Measurements from ENCODE around the gene DRC1. TPM values are rescaled to one million over a fixed set of nuclear protein-coding genes. Genes with fewer than 3 reads are reported as not detected.

DRC1 gene
- total RNA-seq, 1 experiment from 2014 or later: not detected

GRCh38 chr2:26410764-26411243 is 9.1 kb downstream of the DRC1 start:
- H3K4me1 ChIP-seq (ENCODE audit: insufficient read depth, low read length, poor library complexity, severe bottlenecking): no peaks in the 10 kb centered on the region
- no peak for DNase-seq (ENCODE audit: low spot score)
- CTCF ChIA-PET: no interaction called here
- TF ChIP-seq EZH2 (IDR thresholded peaks at IDR 0.05; ENCODE audit: borderline replicate concordance, low read depth, low read length, poor library complexity, severe bottlenecking) (no peak), CTCF (conservative IDR thresholded peaks at IDR 0.05; ENCODE audit: low read depth, low read length) (no peak)
- H3K36me3 ChIP-seq (ENCODE audit: insufficient read depth, low read length, poor library complexity, severe bottlenecking): no peaks in the 10 kb centered on the region
- intact Hi-C loops (cut with micrococcal nuclease; ENCODE audit: unreplicated experiment): no loop called here
- no peak overlapping the region for H3K27ac ChIP-seq (ENCODE audit: low read depth, low read length, poor library complexity, severe bottlenecking)
- POLR2A ChIA-PET (ENCODE audit: low non-redundant PET): no interaction called here
- no TSS peak for BruUV-seq (replicated peaks)
- H3K27me3 ChIP-seq (replicated peaks; ENCODE audit: insufficient read depth, low read depth, low read length, poor library complexity): no peaks in the 10 kb centered on the region
- no peak overlapping the region for H3K4me3 ChIP-seq (ENCODE audit: low read depth, low read length, poor library complexity, severe bottlenecking)
- no peaks in the 10 kb centered on the region for H3K9me3 ChIP-seq (ENCODE audit: low read depth, low read length, poor library complexity, severe bottlenecking)

- no peak overlapping the region for H3K4me3 ChIP-seq (ENCODE audit: low read depth, low read length, poor library complexity, severe bottlenecking)
- no peak for DNase-seq (ENCODE audit: low spot score)
- H3K9me3 ChIP-seq (ENCODE audit: low read depth, low read length, poor library complexity, severe bottlenecking): no peaks in the 10 kb centered on the region
- H3K27ac ChIP-seq (ENCODE audit: low read depth, low read length, poor library complexity, severe bottlenecking): no peak overlapping the region
- H3K36me3 ChIP-seq (ENCODE audit: insufficient read depth, low read length, poor library complexity, severe bottlenecking): no peaks in the 10 kb centered on the region
- no peaks in the 10 kb centered on the region for H3K4me1 ChIP-seq (ENCODE audit: insufficient read depth, low read length, poor library complexity, severe bottlenecking)
- intact Hi-C loops (cut with micrococcal nuclease; ENCODE audit: unreplicated experiment): no loop called here
- CTCF ChIA-PET: no interaction called here
- no peaks in the 10 kb centered on the region for H3K27me3 ChIP-seq (replicated peaks; ENCODE audit: insufficient read depth, low read depth, low read length, poor library complexity)
- no TSS peak for BruUV-seq (replicated peaks)
- no peak for TF ChIP-seq EZH2 (IDR thresholded peaks at IDR 0.05; ENCODE audit: borderline replicate concordance, low read depth, low read length, poor library complexity, severe bottlenecking)
- TF ChIP-seq CTCF (conservative IDR thresholded peaks at IDR 0.05; ENCODE audit: low read depth, low read length): no peak
- POLR2A ChIA-PET (ENCODE audit: low non-redundant PET): no interaction called here
These were observed 9.7 kb downstream of the DRC1 start for GRCh38 chr2:26411419-26411818.

- no TSS peak for BruUV-seq (replicated peaks)
- DNase-seq (ENCODE audit: low spot score): no peak
- TF ChIP-seq CTCF (conservative IDR thresholded peaks at IDR 0.05; ENCODE audit: low read depth, low read length) (no peak), EZH2 (IDR thresholded peaks at IDR 0.05; ENCODE audit: borderline replicate concordance, low read depth, low read length, poor library complexity, severe bottlenecking) (no peak)
- ChIA-PET POLR2A (ENCODE audit: low non-redundant PET) (no interaction called here), CTCF (no interaction called here)
- Histone ChIP-seq H3K4me3 (ENCODE audit: low read depth, low read length, poor library complexity, severe bottlenecking) (no peak overlapping the region), H3K27me3 (replicated peaks; ENCODE audit: insufficient read depth, low read depth, low read length, poor library complexity) (no peaks in the 10 kb centered on the region), H3K9me3 (ENCODE audit: low read depth, low read length, poor library complexity, severe bottlenecking) (no peaks in the 10 kb centered on the region), H3K4me1 (ENCODE audit: insufficient read depth, low read length, poor library complexity, severe bottlenecking) (no peaks in the 10 kb centered on the region), H3K27ac (ENCODE audit: low read depth, low read length, poor library complexity, severe bottlenecking) (no peak overlapping the region), H3K36me3 (ENCODE audit: insufficient read depth, low read length, poor library complexity, severe bottlenecking) (no peaks in the 10 kb centered on the region)
- intact Hi-C loops (cut with micrococcal nuclease; ENCODE audit: unreplicated experiment): no loop called here
These were observed 10.5 kb downstream of the DRC1 start for GRCh38 chr2:26412091-26412673.

All from A673 (cell line).